Medulla oblongata (tissue), 1 donor: ENCODE data around the gene SKIC8.

Experiments used
- DNase-seq: peaks from one replicate; pipeline ENCODE4 v3.0.0-alpha.2; 2015; ENCODE audit errors: extremely low spot score

The SKIC8 gene

GRCh38 chr15:78299101-78299930 is at the start of gene SKIC8:
Gene SKIC8, minus strand, starts transcription at chr15:78299609. Its CDS starts 3,923 bp downstream, at chr15:78295686.
- DNase-seq, result peak; percentile 92

- DNase-seq, result no peak
Observed at GRCh38 chr15:78347586-78348543, 48.5 kb upstream of the SKIC8 start.

- DNase-seq, result no peak
Observed at GRCh38 chr15:78345396-78346125, 46.2 kb upstream of the SKIC8 start.

DNA sequence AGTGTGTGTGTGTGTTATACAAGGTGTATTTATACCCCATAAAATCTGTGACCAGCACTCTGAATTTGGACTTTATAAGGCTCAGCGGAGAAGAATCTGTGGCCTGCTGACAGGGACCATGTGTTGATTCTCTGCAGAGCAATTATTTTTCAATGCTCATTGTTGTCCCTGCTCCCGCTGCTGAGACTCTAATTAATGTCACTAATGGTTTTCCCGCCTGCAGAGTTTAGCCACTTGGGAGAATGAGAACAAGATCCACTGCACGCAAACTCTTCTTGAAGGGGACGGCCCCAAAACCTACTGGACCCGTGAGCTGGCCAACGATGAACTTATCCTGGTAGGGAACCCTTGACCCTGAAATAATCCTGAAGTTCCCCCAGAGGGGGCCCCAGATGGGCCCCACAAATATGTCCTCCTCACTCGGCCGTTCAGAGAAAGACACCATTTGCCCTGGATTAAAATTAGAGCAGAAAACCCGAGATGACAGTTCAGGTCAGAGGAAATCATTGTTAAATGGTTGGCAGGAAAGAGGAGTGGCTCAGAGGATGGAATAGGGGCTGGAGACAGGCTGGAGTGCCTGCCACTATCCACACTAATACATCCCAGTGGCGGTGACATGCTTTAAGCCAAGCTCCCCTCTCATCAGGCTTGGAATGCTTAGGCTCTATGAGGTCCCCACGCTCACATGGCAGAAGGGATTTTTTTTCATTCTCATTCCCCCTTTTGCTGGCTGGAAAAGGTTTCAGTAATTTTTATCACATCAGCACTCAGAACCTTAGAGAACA is 44.1 kb upstream of the SKIC8 start:
- DNase-seq, result no peak

GRCh38 chr15:78342021-78342420 is 42.6 kb upstream of the SKIC8 start:
- DNase-seq, result no peak

DNA sequence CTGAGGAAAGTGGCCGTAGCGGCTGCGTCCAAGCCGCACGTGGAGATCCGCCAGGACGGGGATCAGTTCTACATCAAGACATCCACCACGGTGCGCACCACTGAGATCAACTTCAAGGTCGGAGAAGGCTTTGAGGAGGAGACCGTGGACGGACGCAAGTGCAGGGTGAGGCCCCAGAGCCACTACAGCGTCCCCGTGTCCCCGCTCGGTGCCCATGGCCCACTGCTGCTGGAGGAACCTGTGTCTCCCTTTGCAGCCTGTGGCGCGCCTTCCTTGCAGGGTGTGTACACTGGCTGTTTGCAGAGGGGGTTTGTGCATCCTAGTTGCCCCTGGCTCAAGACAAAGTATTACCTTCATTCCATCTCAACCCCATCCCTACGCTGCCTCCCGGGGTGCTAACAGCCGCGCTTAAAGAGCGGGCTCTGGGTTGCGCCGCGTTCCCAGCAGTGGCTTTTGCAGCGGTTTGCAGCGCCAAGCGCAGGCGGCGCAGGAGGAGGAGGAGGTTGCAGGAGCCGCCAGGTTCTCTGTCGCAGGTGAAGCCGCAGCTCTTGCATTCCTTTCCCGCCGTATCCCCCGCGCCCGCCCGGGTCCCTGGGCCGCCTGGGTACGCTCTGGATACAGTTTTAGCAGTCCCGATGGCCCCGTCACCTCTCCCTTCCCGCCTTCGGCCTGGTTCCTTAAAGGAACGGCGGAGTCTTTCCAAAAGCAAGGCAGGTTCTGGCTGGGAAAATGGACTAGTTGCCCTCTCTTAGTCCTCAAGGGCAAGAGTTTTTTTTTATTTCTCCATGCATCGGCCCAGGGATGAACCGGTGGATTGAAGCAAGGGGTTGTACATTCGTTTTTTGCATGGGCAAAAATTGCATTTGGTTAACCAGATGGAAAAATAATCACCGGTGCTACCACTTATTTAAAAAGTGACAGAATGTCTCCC is 41.9 kb upstream of the SKIC8 start:
- no peak for DNase-seq

- DNase-seq, result no peak
Observed at GRCh38 chr15:78340231-78341056, 41.0 kb upstream of the SKIC8 start, which contains the start of gene CRABP1. Gene CRABP1, plus strand, starts transcription at chr15:78340353. Its CDS starts 76 bp downstream, at chr15:78340429.

DNA sequence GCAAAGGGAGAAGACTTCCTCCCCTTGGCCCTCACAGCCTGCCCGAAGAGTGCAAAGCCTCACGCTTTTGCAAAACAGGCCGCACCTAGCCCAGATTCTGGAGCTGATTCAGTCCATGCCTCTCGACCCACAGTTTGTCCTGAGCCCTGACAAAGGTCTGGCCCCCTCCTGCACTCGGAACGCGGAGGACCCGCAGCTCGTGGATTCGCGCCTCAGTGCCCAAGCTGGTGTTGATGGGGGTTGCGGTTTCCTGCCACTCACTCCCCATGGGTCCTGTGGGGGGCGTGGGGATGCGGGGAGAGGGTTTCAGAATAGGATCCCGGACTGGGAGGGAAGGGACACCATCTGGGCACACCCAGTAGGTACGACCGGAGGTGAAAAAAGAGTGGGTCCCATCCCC is 40.1 kb upstream of the SKIC8 start:
- DNase-seq, result no peak

DNA sequence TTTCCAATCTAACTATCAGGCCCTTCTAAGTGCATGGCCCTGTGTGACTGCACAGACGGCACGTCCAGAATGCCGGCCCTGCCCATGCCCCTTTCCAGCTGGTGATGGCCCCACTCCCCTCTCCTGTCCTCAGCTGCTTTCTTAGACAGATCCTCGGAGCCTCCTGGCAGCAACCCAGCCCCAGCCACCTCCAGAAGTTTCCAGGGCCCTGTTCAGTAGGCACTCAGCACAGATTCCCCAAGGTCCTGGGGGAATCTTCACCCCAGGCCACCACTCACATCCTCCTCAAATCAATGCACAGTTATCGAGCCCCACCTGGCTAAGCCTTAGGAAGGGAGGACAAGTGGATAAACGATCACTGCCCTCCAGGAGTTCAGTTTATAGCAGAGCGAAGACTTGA is 39.4 kb upstream of the SKIC8 start:
- DNase-seq, result no peak

- no peak for DNase-seq
Observed at GRCh38 chr15:78335985-78336384, 36.6 kb upstream of the SKIC8 start.

DNA sequence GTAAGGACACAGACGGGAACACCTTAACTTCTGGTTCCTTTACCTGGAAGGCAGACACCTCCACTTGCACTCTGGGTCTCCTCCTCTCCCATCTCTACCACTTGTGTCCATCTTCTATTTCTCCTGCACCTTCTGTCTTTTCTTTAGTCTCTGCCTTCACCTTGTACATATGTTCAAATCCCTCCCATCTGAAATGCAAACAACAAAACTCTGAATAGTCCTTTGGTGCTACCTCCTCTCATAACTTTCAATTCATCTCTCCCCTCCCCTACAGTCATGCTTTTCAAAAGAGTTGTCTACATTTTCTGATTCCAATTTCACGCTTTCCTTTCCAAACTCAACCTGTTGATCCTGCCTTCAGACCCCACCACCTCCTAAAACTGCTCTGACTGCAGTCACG is 35.4 kb upstream of the SKIC8 start:
- no peak for DNase-seq

GRCh38 chr15:78329625-78330024 is 30.2 kb upstream of the SKIC8 start:
- DNase-seq, result no peak

DNA sequence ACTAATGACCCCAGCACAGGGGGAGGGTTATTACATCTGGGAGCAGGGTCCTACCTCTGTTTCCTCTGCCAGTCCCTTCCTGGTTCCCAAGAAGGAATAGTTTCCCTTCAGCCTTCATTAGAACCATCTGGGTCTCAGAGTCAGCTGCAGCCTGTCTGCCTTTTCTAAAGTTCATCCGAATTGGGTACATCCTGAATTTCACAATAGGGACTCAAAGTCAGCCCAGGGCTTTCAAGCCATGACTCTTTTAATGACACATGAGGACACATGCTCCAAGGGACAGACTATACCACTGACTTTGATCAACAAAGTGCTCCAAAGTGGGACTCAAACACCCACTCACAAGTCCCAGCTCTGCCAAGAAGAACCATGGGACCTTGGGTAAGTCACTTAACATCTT is 28.1 kb upstream of the SKIC8 start:
- no peak for DNase-seq

DNA sequence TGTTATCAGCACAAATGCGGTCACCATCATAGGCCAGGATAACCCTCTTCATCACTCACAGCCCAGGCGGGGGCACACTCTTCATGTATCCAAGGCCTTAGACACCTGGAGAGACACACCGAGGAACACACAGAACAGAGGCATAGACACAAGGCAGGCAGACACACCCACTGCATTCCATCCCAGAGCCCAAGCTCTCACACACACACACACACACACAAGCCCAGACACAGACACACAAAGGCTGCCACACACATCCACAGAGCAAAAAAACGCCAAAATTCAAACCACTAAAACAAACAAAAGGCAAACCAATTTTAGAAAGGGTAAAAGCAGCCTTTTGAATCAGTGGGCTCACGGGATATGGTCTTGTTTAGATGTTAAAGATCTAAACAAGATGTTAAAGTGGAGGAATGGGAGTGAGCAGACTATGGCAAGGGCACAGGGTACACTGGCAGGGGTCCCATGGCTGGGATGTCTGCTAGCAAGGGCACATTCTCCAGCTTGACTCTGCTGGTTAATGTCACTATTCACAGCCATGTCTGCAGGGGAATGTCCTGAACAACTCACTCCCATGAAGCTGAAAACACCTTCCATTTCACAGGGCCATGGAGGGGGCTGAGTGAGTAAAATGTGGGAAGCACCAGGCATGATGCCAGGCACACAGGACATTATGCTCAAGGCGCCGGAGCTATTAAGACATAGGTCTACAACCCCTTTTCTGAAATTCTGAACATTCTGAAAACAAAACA is 25.9 kb upstream of the SKIC8 start:
- no peak for DNase-seq

DNA sequence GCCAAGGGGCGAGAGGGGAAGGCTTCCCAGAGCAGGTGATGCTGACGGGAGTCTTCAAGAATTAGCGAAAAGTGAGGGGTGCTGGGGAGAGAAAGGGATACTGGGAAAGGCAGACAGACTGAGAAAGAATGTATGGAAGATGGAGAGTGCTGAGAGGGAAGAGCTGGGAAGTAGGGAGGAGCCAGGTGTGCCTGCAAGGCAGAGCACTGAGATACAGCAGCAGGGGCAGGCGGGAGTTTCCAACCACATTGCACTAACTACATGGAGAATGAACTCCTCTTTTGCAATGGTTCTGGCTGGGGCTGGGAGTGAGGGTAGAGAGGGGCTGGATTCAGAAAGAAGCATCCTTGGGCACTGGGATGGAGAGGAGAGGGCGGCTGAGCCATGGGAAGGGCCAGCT is 24.7 kb upstream of the SKIC8 start:
- DNase-seq, result no peak

GRCh38 chr15:78323693-78324092 is 24.3 kb upstream of the SKIC8 start:
- DNase-seq, result no peak

DNA sequence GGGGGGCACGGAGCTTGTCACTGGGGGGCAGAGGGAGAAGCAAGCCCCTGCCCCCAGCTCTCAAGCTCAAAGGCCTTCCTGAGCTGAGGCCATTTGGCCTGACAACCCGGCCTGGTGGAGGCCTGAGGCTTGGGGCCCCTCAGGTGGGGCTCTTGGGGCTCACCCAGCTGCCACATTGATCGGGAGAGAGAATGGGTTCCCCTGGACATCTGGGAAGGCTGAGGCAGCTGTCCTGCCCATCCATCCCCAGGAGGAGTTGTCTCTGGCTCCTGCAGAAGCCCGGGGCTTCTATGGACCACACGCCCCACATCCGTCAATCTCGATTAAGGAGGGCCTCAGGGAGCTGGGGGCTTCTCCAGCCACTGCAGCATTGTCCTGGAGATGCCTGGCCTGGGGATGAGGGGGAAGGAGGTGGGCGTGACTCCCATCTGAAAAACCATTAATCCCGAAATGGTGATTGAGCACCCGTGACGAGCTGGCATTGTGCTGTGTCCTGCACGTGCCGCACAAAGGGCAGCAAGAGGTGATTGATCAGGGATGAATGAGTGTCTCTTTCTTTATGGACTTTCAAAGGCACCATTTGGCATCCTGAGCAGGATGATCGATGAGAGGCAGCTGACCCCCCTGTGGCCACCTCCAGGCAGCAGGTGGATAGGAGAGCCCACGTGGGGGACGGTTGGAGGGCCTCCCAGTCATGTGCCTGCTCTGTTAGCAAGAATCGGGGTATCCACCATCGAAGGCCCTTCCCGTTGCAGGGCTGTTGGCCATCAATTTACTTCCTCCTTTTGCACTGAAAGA is 23.5 kb upstream of the SKIC8 start:
- DNase-seq, result no peak

GRCh38 chr15:78322243-78322642 is 22.8 kb upstream of the SKIC8 start:
- DNase-seq, result no peak
